MM.1S (cell line): ENCODE data around the gene LITAF.

ENCODE experiments used
- DNase-seq: peaks from one replicate; pipeline ENCODE4 v3.0.0-alpha.2; 2015
- H2AFZ ChIP-seq: fragments of 300-600 bp; sonication (generic); 2 replicates; pipeline ENCODE4 v1.6.0; 2016; ENCODE audit warnings: antibody characterized with exemption, low read length
- H3F3A ChIP-seq: fragments of 300-600 bp; sonication (generic); 2 replicates; pipeline ENCODE4 v1.6.1; 2016; ENCODE audit warnings: mild to moderate bottlenecking, antibody characterized with exemption, low read length, moderate library complexity, mixed read lengths; ENCODE audit not compliant: insufficient read depth
- H3K27ac ChIP-seq: fragments of 300-600 bp; sonication (generic); 2 replicates; pipeline ENCODE4 v1.5.1; 2016; ENCODE audit warnings: mild to moderate bottlenecking, low read length
- H3K27me3 ChIP-seq: fragments of 300-600 bp; sonication (generic); replicated peaks from 2 replicates; pipeline ENCODE4 v1.6.0; 2016; ENCODE audit warnings: low read length; ENCODE audit not compliant: insufficient read depth
- H3K36me3 ChIP-seq: fragments of 300-600 bp; sonication (generic); replicated peaks from 2 replicates; pipeline ENCODE4 v1.6.1; 2016; ENCODE audit warnings: mild to moderate bottlenecking, low read length, mixed read lengths; ENCODE audit not compliant: insufficient read depth
- H3K4me1 ChIP-seq: fragments of 300-600 bp; sonication (generic); 2 replicates; pipeline ENCODE4 v1.6.1; 2016; ENCODE audit warnings: low read length, mixed read lengths
- H3K4me2 ChIP-seq: fragments of 300-600 bp; sonication (generic); 2 replicates; pipeline ENCODE4 v1.6.0; 2016; ENCODE audit warnings: low read depth, low read length
- H3K4me3 ChIP-seq: fragments of 300-600 bp; sonication (generic); 2 replicates; pipeline ENCODE4 v1.5.1; 2016; ENCODE audit warnings: low read length, mixed read lengths
- H3K79me2 ChIP-seq: fragments of 300-600 bp; sonication (generic); 2 replicates; pipeline ENCODE4 v1.6.1; 2016; ENCODE audit warnings: mixed run types, low read length, mixed read lengths
- H3K9ac ChIP-seq: fragments of 300-600 bp; sonication (generic); 2 replicates; pipeline ENCODE4 v1.6.1; 2016; ENCODE audit warnings: low read length, mixed read lengths
- H3K9me2 ChIP-seq: fragments of 300-600 bp; sonication (generic); replicated peaks from 2 replicates; pipeline ENCODE4 v1.6.1; 2016; ENCODE audit warnings: mild to moderate bottlenecking, low read length, mixed read lengths; ENCODE audit not compliant: insufficient read depth
- H3K9me3 ChIP-seq: fragments of 300-600 bp; sonication (generic); replicated peaks from 2 replicates; pipeline ENCODE4 v1.6.1; 2016; ENCODE audit warnings: mild to moderate bottlenecking, low read length, mixed read lengths; ENCODE audit not compliant: insufficient read depth
- H4K20me1 ChIP-seq: fragments of 300-600 bp; sonication (generic); 2 replicates; pipeline ENCODE4 v1.6.1; 2016; ENCODE audit warnings: mild to moderate bottlenecking, low read length, moderate library complexity, mixed read lengths; ENCODE audit not compliant: insufficient read depth
- EZH2phosphoT487 ChIP-seq: fragments of 300-600 bp; sonication (generic); IDR thresholded peaks from 2 replicates; pipeline ENCODE4 v1.6.1; 2018; ENCODE audit warnings: antibody characterized with exemption, low read length
- TF ChIP-seq, protein P1 (sequence below): fragments of 300-600 bp; sonication (generic); IDR thresholded peaks from 2 replicates; pipeline ENCODE4 v1.5.1; 2016; ENCODE audit warnings: antibody characterized with exemption, low read length, mixed read lengths

The LITAF gene

DNA sequence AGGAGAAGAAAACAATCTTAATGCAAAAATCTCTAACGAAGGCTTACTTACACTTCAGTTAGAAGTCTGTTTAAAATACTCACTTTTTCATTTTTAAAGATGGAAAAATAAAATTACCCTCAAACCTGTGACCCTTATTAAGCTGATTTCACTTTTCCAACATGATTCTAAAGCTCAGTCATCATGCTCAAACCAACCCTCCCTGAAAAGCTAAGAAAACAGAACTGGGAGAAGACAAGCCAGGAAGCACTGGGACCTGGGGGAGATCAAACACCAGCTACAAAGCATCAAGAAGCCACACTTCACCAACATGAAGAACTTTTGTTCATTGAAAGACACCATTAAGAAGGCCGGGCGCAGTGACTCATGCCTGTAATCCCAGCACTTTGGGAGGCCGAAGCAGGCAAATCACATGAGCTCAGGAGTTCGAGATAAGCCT, 88.8 kb downstream of the LITAF start:
- Histone ChIP-seq H4K20me1 (no peaks in the 10 kb centered on the region), H3K9ac (no peak overlapping the region), H3K9me2 (no peaks in the 10 kb centered on the region), H3K4me3 (no peak overlapping the region), H3K79me2 (no peaks in the 10 kb centered on the region), H3K4me2 (no peak overlapping the region), H3K36me3 (no peaks in the 10 kb centered on the region), H3K9me3 (no peaks in the 10 kb centered on the region), H2AFZ (no peak overlapping the region), H3F3A (peaks cover 17% of the 10 kb centered on the region), H3K27ac (peak overlapping the region; percentile 26; the same call in 1 of the 2 replicates), H3K4me1 (peaks cover 33% of the 10 kb centered on the region), H3K27me3 (no peaks in the 10 kb centered on the region)
- no peak for DNase-seq
- TF ChIP-seq EZH2phosphoT487 = no peak
- TF ChIP-seq, protein P1, sequence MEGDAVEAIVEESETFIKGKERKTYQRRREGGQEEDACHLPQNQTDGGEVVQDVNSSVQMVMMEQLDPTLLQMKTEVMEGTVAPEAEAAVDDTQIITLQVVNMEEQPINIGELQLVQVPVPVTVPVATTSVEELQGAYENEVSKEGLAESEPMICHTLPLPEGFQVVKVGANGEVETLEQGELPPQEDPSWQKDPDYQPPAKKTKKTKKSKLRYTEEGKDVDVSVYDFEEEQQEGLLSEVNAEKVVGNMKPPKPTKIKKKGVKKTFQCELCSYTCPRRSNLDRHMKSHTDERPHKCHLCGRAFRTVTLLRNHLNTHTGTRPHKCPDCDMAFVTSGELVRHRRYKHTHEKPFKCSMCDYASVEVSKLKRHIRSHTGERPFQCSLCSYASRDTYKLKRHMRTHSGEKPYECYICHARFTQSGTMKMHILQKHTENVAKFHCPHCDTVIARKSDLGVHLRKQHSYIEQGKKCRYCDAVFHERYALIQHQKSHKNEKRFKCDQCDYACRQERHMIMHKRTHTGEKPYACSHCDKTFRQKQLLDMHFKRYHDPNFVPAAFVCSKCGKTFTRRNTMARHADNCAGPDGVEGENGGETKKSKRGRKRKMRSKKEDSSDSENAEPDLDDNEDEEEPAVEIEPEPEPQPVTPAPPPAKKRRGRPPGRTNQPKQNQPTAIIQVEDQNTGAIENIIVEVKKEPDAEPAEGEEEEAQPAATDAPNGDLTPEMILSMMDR = no peak
